ENCODE data around the gene MAT1A.
"Not testable (repeated sequence)": the region's sequence is repeated elsewhere in the genome, so short reads cannot be mapped to it uniquely, and the experiment has no call there.

The MAT1A gene

GRCh38 chr10:80264081-80265056 lies 25.1 kb downstream of the MAT1A start:
- DNase-seq, result no peak

GRCh38 chr10:80261316-80262030 lies 28.0 kb downstream of the MAT1A start:
- DNase-seq, result no peak

- peak in 1 of 5 experiments; percentile 28 for DNase-seq
Observed at GRCh38 chr10:80260295-80261243, 28.9 kb downstream of the MAT1A start.

- no peak for DNase-seq
Observed at GRCh38 chr10:80259405-80259871, 30.0 kb downstream of the MAT1A start.

- DNase-seq, result not testable (repeated sequence)
Observed at GRCh38 chr10:80256798-80257197, 32.7 kb downstream of the MAT1A start.

- not testable (repeated sequence) for DNase-seq
Observed at GRCh38 chr10:80254726-80255125, 34.7 kb downstream of the MAT1A start.

- DNase-seq, result not testable (repeated sequence)
Observed at GRCh38 chr10:80253963-80254271, 35.5 kb downstream of the MAT1A start.

- peak in 1 of 5 experiments; percentile 90 for DNase-seq
Observed at GRCh38 chr10:80253266-80253962, 36.0 kb downstream of the MAT1A start.

GRCh38 chr10:80252296-80252887 lies 37.1 kb downstream of the MAT1A start:
- no peak for DNase-seq

- not testable (repeated sequence) for DNase-seq
Observed at GRCh38 chr10:80251703-80252280, 37.7 kb downstream of the MAT1A start.

GRCh38 chr10:80250399-80250798 lies 39.1 kb downstream of the MAT1A start:
- DNase-seq, result not testable (repeated sequence)

- DNase-seq, result not testable (repeated sequence)
Observed at GRCh38 chr10:80249906-80250305, 39.6 kb downstream of the MAT1A start.

- DNase-seq, result not testable (repeated sequence)
Observed at GRCh38 chr10:80247611-80248010, 41.8 kb downstream of the MAT1A start.

GRCh38 chr10:80244371-80244770 lies 45.1 kb downstream of the MAT1A start:
- DNase-seq, result not testable (repeated sequence)

GRCh38 chr10:80242341-80242740 lies 47.1 kb downstream of the MAT1A start:
- not testable (repeated sequence) for DNase-seq

GRCh38 chr10:80236457-80236856 lies 53.0 kb downstream of the MAT1A start:
- DNase-seq, result not testable (repeated sequence)

GRCh38 chr10:80234331-80235235 lies 54.9 kb downstream of the MAT1A start:
- peak in 1 of 5 experiments; percentile 74 for DNase-seq

- not testable (repeated sequence) for DNase-seq
Observed at GRCh38 chr10:80233871-80234270, 55.6 kb downstream of the MAT1A start.

- not testable (repeated sequence) for DNase-seq
Observed at GRCh38 chr10:80226723-80227122, 62.7 kb downstream of the MAT1A start.

GRCh38 chr10:80223031-80223419 lies 66.4 kb downstream of the MAT1A start:
- DNase-seq, result not testable (repeated sequence)
